A673 (cell line): ENCODE measurements around the gene ADAM12.

Experiments
- EZH2 ChIP-seq: fragments of 200-600 bp; sonication (generic); IDR thresholded peaks from 2 replicates; pipeline ENCODE4 v1.6.1; 2017; ENCODE audit warnings: borderline replicate concordance, low read depth, mild to moderate bottlenecking, mixed read lengths, antibody characterized with exemption, low read length; ENCODE audit not compliant: poor library complexity, severe bottlenecking
- TF ChIP-seq, protein P1 (sequence below): fragments of 300-800, 200-600 bp; sonication (generic); conservative IDR thresholded peaks from 2 replicates; pipeline ENCODE4 v1.5.1; 2017; ENCODE audit warnings: low read depth, mild to moderate bottlenecking, antibody characterized with exemption, low read length, moderate library complexity, mixed read lengths

DNA sequence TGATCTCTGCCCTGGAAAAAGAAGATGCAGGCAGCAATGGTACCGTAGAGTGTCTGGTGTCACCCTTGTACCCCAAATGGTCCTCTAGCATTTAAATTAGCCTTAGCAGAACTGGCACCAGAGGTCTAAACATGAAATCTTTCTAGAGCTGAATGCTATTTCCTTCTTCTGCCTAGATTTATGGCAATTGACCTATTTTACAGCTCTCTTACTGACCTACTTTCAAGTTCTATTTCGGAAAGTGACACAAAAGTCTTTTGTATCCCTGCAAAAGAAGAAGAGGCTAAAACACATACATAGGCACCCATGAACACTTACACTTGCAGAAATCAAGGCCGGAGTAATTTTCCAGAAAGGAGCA, 10.1 kb upstream of the ADAM12 start:
- TF ChIP-seq, protein P1, sequence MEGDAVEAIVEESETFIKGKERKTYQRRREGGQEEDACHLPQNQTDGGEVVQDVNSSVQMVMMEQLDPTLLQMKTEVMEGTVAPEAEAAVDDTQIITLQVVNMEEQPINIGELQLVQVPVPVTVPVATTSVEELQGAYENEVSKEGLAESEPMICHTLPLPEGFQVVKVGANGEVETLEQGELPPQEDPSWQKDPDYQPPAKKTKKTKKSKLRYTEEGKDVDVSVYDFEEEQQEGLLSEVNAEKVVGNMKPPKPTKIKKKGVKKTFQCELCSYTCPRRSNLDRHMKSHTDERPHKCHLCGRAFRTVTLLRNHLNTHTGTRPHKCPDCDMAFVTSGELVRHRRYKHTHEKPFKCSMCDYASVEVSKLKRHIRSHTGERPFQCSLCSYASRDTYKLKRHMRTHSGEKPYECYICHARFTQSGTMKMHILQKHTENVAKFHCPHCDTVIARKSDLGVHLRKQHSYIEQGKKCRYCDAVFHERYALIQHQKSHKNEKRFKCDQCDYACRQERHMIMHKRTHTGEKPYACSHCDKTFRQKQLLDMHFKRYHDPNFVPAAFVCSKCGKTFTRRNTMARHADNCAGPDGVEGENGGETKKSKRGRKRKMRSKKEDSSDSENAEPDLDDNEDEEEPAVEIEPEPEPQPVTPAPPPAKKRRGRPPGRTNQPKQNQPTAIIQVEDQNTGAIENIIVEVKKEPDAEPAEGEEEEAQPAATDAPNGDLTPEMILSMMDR = no peak
- TF ChIP-seq EZH2 = no peak
